ENCODE measurements around the gene CDH4.

DNA sequence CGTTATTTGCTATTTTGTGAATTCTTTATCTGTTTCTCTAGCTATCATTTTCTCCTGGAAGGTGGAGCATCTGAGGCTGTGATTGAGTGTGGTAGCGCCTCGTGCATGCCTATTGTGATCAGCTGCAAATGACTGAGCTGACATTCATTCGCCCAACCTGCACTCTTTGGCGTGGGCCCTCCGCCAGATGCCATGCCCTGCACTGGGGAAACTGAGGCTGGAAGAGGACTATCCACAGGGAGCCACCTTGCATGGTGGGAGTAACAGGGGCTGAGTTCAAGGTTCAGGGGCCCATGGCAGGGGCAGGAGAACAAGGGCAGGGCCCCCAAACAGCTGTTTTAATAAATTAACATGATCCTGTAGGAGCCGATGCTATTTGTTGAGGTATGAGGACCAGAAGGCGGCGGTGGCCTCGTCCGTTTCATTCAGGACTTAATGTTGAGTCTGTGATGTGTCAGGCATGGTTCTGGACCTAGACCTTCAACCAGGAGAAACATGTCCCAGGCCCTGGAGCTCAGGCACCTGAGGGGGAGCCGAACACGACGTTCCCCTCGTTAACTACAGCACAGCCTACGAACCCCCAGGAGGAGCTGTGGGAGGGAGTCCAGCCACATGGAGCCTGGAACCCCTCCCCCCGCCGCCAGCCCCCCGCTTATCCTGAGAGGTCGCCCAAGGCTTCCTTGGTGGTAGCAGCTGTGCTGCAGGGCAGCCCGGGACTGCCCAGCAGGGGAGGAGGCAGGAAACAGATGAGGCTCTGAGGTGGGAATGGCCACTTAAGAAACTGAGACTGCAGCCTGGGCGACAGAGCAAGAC lies 242.9 kb downstream of the CDH4 start:
- TF ChIP-seq CTCF (conservative IDR thresholded peaks at IDR 0.05) (no peak), EZH2 (IDR thresholded peaks at IDR 0.05; ENCODE audit: low read depth) (no peak)
